Activated naive CD8-positive, alpha-beta T cell treated with anti-CD3 and anti-CD28 coated beads for 36 hours (primary cell): ENCODE results near the gene TBC1D9. TPM values are rescaled to one million over a fixed set of nuclear protein-coding genes. Genes with fewer than 3 reads are reported as not detected.
A peak's percentile ranks its signal among the peaks of the same experiment; 100 is the strongest.

Experiments
- DNase-seq: peaks from one replicate; pipeline ENCODE4 v3.0.0; 2021
- H3K27ac Mint-ChIP-seq: one replicate; pipeline ENCODE4 v1.8.0; 2022; ENCODE audit warnings: mild to moderate bottlenecking, moderate library complexity, mixed read lengths
- H3K27me3 Mint-ChIP-seq: one replicate; pipeline ENCODE4 v1.8.0; 2022; ENCODE audit warnings: mild to moderate bottlenecking, mixed read lengths
- H3K36me3 Mint-ChIP-seq: one replicate; pipeline ENCODE4 v1.8.0; 2021; ENCODE audit warnings: mild to moderate bottlenecking, mixed read lengths
- H3K4me1 Mint-ChIP-seq: one replicate; pipeline ENCODE4 v1.8.0; 2021; ENCODE audit warnings: mixed read lengths
- H3K4me3 Mint-ChIP-seq: one replicate; pipeline ENCODE4 v1.8.0; 2022; ENCODE audit warnings: mild to moderate bottlenecking, moderate library complexity, mixed read lengths
- H3K9me3 Mint-ChIP-seq: one replicate; pipeline ENCODE4 v1.8.0; 2022; ENCODE audit warnings: mixed read lengths
- total RNA-seq, 2 experiments: library from RNA; stranded (reverse); gene quantifications; one replicate each; pipeline ENCODE4 v1.2.3, GENCODE V29; 2021

Gene TBC1D9
- total RNA-seq, 2 experiments from 2014 or later: 0.04 to 0.06 TPM

DNA sequence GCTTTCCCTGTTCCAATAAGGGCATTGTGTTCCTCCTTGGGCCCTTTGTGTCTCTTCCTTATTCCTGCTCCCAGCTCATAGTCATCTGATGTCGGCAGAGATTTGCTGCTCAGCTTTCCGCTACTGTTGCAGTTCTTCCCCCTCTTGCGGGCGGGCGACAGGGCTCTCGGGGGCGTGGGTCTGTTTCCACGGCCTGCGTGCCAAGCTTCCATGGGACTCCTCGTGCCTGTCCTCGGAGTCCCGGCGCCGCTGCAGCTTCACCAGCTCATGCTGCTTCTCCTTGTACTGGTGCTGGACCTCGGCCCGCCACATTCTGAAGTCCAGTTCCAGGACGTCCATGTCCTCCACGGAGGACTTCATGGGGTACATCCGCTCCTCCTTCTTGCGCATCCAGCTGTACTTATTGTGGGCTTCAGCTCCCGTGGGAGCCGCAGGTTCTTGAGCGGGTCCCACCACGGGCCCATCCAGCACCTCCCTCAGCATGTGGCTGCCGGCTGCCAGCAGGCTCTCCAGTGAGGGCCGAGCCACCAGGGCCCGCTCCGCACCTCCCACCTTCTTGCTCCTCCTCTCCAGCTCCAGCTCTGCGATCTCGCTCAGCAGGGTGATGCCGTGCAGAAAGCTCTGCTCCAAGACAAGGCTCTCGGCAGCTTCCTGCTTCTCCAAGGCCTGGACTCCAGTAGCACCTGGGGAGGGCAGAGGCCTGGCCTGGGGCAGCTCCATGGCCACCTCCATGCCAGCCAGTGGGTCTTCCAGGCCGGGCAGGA lies 113.3 kb downstream of the TBC1D9 start:
- H3K4me1 Mint-ChIP-seq: peaks cover 1% of the 10 kb centered on the region
- no peaks in the 10 kb centered on the region for H3K9me3 Mint-ChIP-seq
- no peaks in the 10 kb centered on the region for H3K27me3 Mint-ChIP-seq
- no peak for DNase-seq
- no peak overlapping the region for H3K4me3 Mint-ChIP-seq
- no peak overlapping the region for H3K27ac Mint-ChIP-seq
- no peaks in the 10 kb centered on the region for H3K36me3 Mint-ChIP-seq

DNA sequence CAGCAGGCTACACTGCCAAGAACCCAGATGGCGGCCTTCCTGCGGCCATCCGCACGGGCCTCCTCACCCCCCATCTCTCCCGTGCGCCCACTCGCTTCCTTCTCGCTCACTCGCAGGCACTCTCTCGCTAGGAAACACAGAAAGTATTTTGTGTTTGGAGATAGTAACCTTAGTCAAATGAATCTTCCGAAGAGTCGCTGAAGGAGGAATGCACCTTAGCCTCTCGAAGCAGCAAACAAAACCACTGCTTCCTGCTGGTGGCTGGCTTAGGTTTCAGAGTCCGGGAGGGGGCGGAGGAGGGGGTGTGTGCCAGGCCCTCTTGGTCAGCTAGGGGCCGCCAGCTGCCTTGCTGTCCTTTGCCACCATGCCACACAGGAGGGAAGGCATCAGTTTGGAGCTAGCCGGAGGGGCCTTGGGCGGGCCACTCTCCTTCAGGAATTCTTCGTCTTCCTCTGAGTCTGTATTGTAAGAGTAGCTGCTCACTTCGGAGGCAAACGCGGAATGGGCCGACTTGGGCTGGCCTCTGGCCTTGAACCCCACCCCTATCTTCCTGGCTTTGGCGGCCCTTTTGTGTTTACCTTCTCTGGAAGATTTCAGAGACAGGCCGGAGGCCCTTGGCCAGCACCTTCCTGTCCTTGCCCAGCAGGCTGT lies 114.3 kb downstream of the TBC1D9 start:
- peaks cover 1% of the 10 kb centered on the region for H3K4me1 Mint-ChIP-seq
- H3K4me3 Mint-ChIP-seq: no peak overlapping the region
- H3K27ac Mint-ChIP-seq: no peak overlapping the region
- H3K36me3 Mint-ChIP-seq: no peaks in the 10 kb centered on the region
- H3K27me3 Mint-ChIP-seq: no peaks in the 10 kb centered on the region
- DNase-seq: no peak
- no peaks in the 10 kb centered on the region for H3K9me3 Mint-ChIP-seq

DNA sequence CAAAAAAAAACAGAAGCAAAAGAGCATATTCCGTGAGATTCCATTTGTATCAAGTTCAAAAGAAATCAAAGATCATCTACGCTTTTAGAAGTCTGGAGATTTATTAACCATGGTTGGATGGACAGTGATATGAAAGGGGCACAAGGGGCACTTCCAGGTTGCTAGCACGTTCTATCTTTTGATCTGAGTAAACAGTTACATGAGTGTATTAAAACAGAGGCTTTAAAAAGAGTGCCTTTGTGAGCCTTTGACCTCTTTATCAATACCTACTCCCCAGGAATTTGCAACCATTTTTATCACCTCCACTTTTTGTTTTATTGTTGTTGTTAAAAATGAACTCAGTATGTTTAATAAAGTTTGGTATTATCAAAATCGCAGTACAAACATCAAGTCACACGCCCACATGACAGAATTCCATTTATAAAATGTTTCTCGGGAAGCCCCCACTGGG lies 115.1 kb downstream of the TBC1D9 start:
- Mint-ChIP-seq H3K27ac (no peak overlapping the region), H3K36me3 (no peaks in the 10 kb centered on the region), H3K9me3 (no peaks in the 10 kb centered on the region), H3K4me3 (no peak overlapping the region), H3K4me1 (peaks cover 1% of the 10 kb centered on the region), H3K27me3 (peaks cover 6% of the 10 kb centered on the region)
- no peak for DNase-seq

DNA sequence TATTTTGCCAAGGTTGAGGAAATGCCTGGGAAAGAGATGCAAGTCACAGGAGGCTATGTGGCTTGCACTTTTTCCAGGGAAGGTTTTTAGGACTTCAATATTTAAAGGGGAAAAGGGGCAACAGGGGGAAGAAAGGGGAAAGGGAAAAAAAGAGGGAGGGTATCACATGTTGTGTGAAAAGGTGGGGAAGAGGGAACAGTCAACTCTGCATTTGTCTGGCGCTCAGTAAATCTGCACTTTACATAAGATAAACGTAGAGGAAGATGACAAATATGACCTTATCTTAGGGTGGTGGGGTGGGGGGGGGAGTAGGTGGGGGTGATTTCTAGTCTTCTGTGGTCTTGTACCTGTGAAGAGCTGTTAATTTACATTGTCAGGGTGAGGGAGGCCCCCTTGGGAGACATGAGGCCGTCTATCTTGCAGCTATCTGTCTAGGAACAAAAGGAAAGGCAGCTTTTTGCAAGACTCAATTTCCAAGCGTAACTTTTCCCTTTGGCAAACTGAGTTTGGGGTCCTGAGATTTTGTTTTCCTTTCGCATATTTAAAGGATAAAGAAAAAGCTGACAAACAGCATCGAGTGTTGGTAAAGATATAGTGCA lies 115.9 kb downstream of the TBC1D9 start:
- H3K27ac Mint-ChIP-seq: no peak overlapping the region
- no peaks in the 10 kb centered on the region for H3K9me3 Mint-ChIP-seq
- DNase-seq: no peak
- H3K4me3 Mint-ChIP-seq: no peak overlapping the region
- H3K27me3 Mint-ChIP-seq: peaks cover 7% of the 10 kb centered on the region
- H3K4me1 Mint-ChIP-seq: peaks cover 1% of the 10 kb centered on the region
- no peaks in the 10 kb centered on the region for H3K36me3 Mint-ChIP-seq

DNA sequence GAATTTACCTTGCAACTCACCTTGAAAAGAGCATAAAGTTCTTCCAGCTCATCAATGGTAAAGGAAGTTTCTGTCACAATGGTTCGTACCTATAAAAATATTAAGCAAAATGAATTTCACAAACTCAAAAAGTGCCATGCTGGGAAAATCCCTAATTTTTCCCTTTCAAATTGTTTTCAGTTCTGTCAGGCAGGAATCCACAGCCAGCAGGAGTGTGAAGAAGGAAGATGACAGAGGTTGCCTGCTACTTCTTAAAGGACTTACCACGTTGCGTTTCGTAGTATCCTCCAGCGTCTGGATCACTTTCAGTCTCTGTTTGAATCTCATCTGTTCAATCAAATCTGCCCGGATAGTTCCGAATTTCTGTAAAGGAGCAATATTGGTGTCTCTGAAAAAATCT lies 117.1 kb downstream of the TBC1D9 start:
- Mint-ChIP-seq H3K27me3 (peaks cover 7% of the 10 kb centered on the region), H3K9me3 (no peaks in the 10 kb centered on the region), H3K4me3 (no peak overlapping the region), H3K27ac (no peak overlapping the region), H3K4me1 (peaks cover 1% of the 10 kb centered on the region), H3K36me3 (no peaks in the 10 kb centered on the region)
- no peak for DNase-seq

DNA sequence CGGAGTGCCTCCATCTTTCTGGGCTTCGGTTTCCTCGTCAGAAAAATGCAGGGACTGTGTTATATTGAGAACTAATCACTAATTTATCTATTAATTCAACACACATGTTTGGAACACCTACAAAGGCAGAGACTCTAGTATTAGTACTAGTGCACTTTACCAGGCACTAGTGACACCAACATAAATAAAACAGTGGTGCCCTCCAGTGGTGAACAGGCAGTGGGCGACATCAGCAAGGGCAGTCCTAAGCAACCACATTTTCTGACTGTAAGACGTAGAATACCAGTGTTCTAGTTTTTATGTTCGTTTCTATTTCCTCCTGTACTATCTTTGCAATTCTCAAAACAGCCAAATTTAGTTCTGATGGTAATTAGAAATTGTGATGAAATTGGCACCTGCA lies 118.3 kb downstream of the TBC1D9 start:
- no peak overlapping the region for H3K4me3 Mint-ChIP-seq
- H3K36me3 Mint-ChIP-seq: no peaks in the 10 kb centered on the region
- H3K9me3 Mint-ChIP-seq: no peaks in the 10 kb centered on the region
- peak; percentile 27 for DNase-seq
- H3K27ac Mint-ChIP-seq: no peak overlapping the region
- peaks cover 7% of the 10 kb centered on the region for H3K27me3 Mint-ChIP-seq
- H3K4me1 Mint-ChIP-seq: peaks cover 1% of the 10 kb centered on the region

DNA sequence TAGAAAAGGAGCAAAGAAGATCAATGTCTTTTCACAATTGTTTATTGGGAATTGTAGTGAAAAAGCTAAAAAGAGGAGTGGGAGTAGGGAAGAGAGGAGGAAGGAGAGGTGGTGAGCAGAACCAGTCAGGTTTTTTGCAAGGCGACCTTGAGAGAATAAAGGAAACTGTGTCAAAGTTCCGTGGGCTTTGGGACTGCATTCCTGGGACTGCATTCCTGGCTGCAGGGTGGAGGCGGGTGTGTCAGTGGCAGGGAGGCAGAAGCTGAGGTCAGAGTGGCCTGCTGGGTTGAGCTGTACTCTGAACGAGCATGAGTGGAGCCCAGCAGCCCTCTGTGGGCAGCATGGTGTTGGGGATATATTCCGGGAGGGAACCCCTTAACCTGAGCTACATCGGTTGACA lies 120.6 kb downstream of the TBC1D9 start:
- no peak for DNase-seq
- Mint-ChIP-seq H3K27ac (no peak overlapping the region), H3K4me3 (no peak overlapping the region), H3K27me3 (peaks cover 7% of the 10 kb centered on the region), H3K36me3 (no peaks in the 10 kb centered on the region), H3K4me1 (no peaks in the 10 kb centered on the region), H3K9me3 (no peaks in the 10 kb centered on the region)

DNA sequence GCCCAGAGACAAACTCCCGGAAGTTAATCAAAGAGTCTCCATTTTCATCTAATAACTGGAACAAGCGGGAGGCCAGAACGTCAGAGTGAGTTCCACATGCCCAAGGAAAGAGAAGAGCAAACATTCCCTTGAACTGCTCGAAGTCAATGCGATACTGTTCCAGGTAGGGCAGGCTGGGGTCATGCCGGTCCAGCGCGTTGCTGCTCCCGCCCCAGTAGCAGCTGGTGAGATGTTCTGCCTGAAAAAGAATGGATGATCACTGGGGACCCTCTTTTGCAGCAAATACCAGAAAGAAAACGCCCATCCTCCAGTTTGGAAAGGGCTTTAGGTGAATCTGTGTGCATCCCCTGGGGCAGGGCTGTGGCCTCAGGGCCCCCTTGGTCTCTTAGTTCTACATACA lies 122.2 kb downstream of the TBC1D9 start:
- Mint-ChIP-seq H3K4me1 (no peaks in the 10 kb centered on the region), H3K4me3 (no peak overlapping the region), H3K27ac (no peak overlapping the region), H3K9me3 (no peaks in the 10 kb centered on the region), H3K36me3 (no peaks in the 10 kb centered on the region), H3K27me3 (peaks cover 7% of the 10 kb centered on the region)
- DNase-seq: no peak

DNA sequence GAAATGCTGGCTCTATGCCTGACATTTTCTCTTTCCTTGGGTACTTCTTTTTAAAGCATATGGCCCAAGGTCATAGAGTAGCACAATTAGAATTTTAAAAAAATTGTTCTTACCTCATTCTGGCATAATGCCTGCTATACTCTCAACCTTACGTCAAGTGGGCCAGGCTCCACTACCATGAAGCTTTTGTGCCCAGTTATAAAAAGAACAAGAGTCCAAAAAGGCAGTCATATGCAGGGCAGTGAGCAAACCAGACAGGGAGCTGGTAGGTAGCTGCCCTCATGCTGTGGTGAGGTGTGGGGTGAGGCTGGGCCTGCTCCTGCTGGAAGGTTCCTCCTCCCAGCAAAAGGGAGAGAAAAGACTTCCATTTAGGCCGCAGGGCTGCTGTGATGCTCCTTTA lies 123.1 kb downstream of the TBC1D9 start:
- Mint-ChIP-seq H3K27ac (no peak overlapping the region), H3K4me1 (no peaks in the 10 kb centered on the region)
- DNase-seq: no peak

DNA sequence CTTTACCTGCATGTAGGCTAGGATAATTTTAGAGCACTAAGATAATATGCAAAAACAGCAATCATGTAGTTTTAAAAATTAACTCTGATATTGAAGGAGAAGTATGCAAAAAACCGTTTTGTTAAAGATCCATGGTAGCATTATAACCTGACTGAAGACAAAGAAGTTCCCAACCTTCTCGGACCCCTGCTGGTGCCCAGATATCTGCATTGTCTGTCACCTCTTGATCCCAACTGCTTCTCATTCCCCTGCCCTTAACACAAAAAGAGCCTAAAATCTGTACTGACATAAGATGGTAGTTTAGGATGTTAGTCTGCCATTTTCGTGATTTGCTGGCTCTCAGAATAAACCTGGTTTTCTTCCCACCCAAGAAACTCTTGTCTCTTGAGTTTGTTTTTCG lies 125.9 kb downstream of the TBC1D9 start:
- H3K9me3 Mint-ChIP-seq: no peaks in the 10 kb centered on the region
- no peak for DNase-seq
- no peaks in the 10 kb centered on the region for H3K36me3 Mint-ChIP-seq
- no peak overlapping the region for H3K4me3 Mint-ChIP-seq
- no peaks in the 10 kb centered on the region for H3K4me1 Mint-ChIP-seq
- no peak overlapping the region for H3K27ac Mint-ChIP-seq
- H3K27me3 Mint-ChIP-seq: no peaks in the 10 kb centered on the region

More for the DNA sequence above, 123.1 kb downstream of the TBC1D9 start:
- H3K27me3 Mint-ChIP-seq: peaks cover 7% of the 10 kb centered on the region
- H3K9me3 Mint-ChIP-seq: no peaks in the 10 kb centered on the region
- H3K4me3 Mint-ChIP-seq: no peak overlapping the region
- H3K36me3 Mint-ChIP-seq: no peaks in the 10 kb centered on the region

DNA sequence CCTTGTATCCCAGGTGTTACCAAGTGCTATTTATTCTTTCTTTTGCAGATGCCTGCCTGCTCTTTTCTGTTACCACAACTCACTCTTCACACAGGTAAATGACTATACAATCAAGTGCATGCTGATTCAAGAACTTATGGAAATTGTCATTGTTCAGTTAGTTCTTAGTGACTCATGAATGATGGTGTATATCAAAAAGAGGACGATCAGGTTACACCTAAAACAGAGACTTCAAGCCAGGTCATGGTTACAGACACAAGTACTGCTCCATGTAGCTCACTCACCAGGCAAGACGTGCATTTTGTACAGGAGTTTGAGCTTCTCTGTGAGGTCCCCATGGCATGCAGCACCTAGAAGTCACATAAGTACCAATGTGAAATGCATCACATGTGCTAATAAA lies 128.2 kb downstream of the TBC1D9 start:
- Mint-ChIP-seq H3K4me1 (no peaks in the 10 kb centered on the region), H3K27ac (no peak overlapping the region), H3K36me3 (no peaks in the 10 kb centered on the region), H3K27me3 (peaks cover 5% of the 10 kb centered on the region), H3K4me3 (no peak overlapping the region), H3K9me3 (no peaks in the 10 kb centered on the region)
- DNase-seq: no peak

DNA sequence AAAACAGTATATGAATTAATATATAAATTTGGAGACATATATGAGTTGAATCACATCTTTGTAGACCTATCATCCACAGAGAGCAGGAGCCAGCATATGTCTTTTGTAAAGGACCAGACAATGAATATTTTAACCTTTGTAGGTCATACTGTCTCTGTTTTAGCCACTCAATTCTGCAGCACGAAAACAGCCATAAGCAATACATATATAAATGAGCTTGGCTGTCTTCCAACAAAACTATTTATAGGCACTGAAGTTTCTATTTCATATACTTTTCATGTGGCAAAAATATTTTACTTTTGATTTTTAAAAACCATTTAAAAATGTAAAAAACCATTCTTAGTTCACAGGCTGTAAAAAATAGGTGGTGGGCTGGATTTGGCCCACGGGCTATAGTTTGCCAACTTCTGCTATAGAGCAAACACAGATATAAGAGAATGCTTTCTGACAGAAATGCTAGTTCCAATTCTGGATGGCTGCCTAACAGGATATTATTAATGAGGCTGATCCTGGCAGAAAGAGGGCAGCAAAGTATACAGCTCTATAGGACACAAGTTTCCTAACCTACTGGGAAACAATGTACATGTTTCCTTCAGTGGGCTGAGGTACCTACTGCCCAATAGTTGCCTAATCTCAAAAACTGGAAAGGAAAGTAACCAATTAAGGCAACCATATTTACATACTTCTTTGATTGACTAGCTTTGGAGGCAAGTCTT lies 129.4 kb downstream of the TBC1D9 start:
- H3K27me3 Mint-ChIP-seq: peaks cover 5% of the 10 kb centered on the region
- no peak overlapping the region for H3K4me3 Mint-ChIP-seq
- no peaks in the 10 kb centered on the region for H3K9me3 Mint-ChIP-seq
- H3K4me1 Mint-ChIP-seq: no peaks in the 10 kb centered on the region
- no peak overlapping the region for H3K27ac Mint-ChIP-seq
- no peak for DNase-seq
- H3K36me3 Mint-ChIP-seq: no peaks in the 10 kb centered on the region

DNA sequence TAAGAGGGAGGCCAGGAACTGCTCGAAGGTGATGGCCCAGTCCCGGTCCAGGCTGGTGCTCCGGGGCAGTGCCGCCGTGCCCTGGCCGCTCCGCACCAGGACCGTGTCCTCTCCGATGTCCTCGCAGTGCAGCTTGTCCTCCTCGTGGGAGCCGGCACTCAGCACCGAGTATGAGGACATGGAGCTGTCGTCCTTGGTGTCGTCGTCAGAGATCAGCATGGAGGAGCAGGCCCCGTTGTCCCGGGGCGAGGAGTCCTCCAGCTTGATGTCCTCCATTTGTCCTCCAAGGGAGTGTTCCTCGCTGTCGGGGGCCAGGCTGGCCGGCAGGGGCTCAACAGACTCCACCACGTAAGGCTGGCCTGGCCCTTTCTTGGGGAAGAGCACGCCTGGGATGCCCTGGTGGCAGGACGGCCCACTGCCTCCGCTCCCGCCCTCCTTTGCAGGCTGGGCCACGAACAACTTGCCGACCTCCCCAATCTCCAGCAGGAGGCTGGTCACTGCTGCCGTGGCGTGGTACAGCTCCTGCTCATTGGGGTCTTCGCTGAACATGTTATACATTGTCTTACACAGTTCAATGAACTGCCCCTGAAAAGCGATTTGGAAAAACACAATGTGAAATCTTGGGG lies 133.7 kb downstream of the TBC1D9 start:
- Mint-ChIP-seq H3K4me1 (no peaks in the 10 kb centered on the region), H3K27me3 (peaks cover 5% of the 10 kb centered on the region), H3K27ac (no peak overlapping the region), H3K36me3 (no peaks in the 10 kb centered on the region), H3K9me3 (no peaks in the 10 kb centered on the region), H3K4me3 (no peak overlapping the region)
- DNase-seq: no peak

DNA sequence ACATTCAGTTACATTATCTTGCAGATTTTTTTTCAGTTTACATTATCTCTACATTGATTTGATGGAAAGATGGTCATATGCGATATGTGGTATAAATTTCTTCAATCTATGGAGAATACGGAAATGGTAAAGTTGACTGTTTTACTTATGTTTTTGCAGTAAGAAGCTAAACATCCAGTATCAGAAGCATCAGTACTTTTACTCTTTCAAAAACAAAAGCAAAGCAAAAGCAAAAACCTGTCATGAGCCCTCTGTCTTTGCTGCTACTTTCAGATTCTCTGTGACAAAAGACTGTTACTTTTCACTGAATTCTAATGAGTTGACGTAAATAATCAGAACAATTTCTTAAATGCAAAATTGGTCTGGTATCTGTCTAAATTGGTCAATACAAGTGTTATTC lies 135.0 kb downstream of the TBC1D9 start:
- Mint-ChIP-seq H3K36me3 (no peaks in the 10 kb centered on the region), H3K4me1 (no peaks in the 10 kb centered on the region), H3K27ac (no peak overlapping the region), H3K9me3 (no peaks in the 10 kb centered on the region), H3K4me3 (no peak overlapping the region), H3K27me3 (peaks cover 5% of the 10 kb centered on the region)
- DNase-seq: no peak
